IMR-90 (cell line): ENCODE results near the gene SNRNP27. TPM values are rescaled to one million over a fixed set of nuclear protein-coding genes. Genes with fewer than 3 reads are reported as not detected.

ENCODE experiments used
- ATAC-seq: fragments of 200-7000 bp; cut with Tn5 transposase; 2 replicates; pipeline ENCODE4 v1.9.1; 2020; ENCODE audit warnings: low read depth, mild to moderate bottlenecking, moderate library complexity
- BruUV-seq: library from RNA; stranded (reverse); fragments of 400-500 nt; replicated peaks from 2 replicates; lab custom pipeline; 2021; lab: Mats Ljungman, UMichigan
- CTCF ChIA-PET: fragments of 300-600 bp; formaldehyde crosslinking; extraction: SDS; loops from one replicate; lab custom pipeline; 2021; ENCODE audit warnings: antibody characterized with exemption; lab: Yijun Ruan, JAX
- POLR2A ChIA-PET: fragments of 300-600 bp; sonication (Branson Sonifier 250); formaldehyde crosslinking; loops from one replicate; lab custom pipeline; 2022; ENCODE audit warnings: antibody characterized with exemption; ENCODE audit not compliant: unreplicated experiment; lab: Charles Lee
- DNase-seq: peaks from one replicate; pipeline ENCODE4 v3.0.0; 2013
- H2AFZ ChIP-seq: replicated peaks from 2 replicates; pipeline ENCODE3; 2013; ENCODE audit warnings: low read length, mild to moderate bottlenecking; ENCODE audit not compliant: poor library complexity
- H2AK5ac ChIP-seq: 2 replicates; pipeline ENCODE4 v1.6.1; 2013; ENCODE audit warnings: low read depth, low read length, inconsistent platforms
- H2AK9ac ChIP-seq: replicated peaks from 2 replicates; pipeline ENCODE3; 2013; ENCODE audit warnings: mild to moderate bottlenecking, low read depth, low read length, moderate library complexity; ENCODE audit not compliant: poor library complexity
- H2BK120ac ChIP-seq: 2 replicates; pipeline ENCODE4 v1.6.1; 2013; ENCODE audit warnings: low read depth, low read length, inconsistent platforms
- H2BK15ac ChIP-seq: 3 replicates; pipeline ENCODE4 v1.6.1; 2013; ENCODE audit warnings: low read depth, low read length, inconsistent platforms
- H2BK20ac ChIP-seq: 2 replicates; pipeline ENCODE4 v1.6.1; 2013; ENCODE audit warnings: low read depth, mild to moderate bottlenecking, inconsistent platforms, low read length, moderate library complexity
- H2BK5ac ChIP-seq: 2 replicates; pipeline ENCODE4 v1.6.1; 2013; ENCODE audit warnings: mild to moderate bottlenecking, low read depth, low read length, inconsistent platforms; ENCODE audit not compliant: poor library complexity, severe bottlenecking
- H3K14ac ChIP-seq: replicated peaks from 2 replicates; pipeline ENCODE4 v1.6.1; 2013; ENCODE audit warnings: low read depth, low read length, inconsistent platforms
- H3K18ac ChIP-seq: 2 replicates; pipeline ENCODE4 v1.6.1; 2013; ENCODE audit warnings: low read depth, low read length, control low read depth
- H3K23ac ChIP-seq: 2 replicates; pipeline ENCODE4 v1.6.1; 2013; ENCODE audit warnings: low read depth, low read length, inconsistent platforms
- H3K27ac ChIP-seq: 2 replicates; pipeline ENCODE4 v1.5.1; 2013; ENCODE audit warnings: mild to moderate bottlenecking, control low read depth, low read length; ENCODE audit not compliant: insufficient read depth
- H3K27me3 ChIP-seq: 2 replicates; pipeline ENCODE4 v1.6.1; 2013; ENCODE audit warnings: low read length; ENCODE audit not compliant: control insufficient read depth, insufficient read depth
- H3K36me3 ChIP-seq: 2 replicates; pipeline ENCODE4 v1.6.1; 2013; ENCODE audit warnings: low read length, mixed read lengths; ENCODE audit not compliant: control insufficient read depth, insufficient read depth
- H3K4ac ChIP-seq: 2 replicates; pipeline ENCODE4 v1.6.1; 2013; ENCODE audit warnings: low read depth, low read length, inconsistent platforms
- H3K4me1 ChIP-seq: 2 replicates; pipeline ENCODE4 v1.6.1; 2013; ENCODE audit warnings: low read length, mixed read lengths; ENCODE audit not compliant: control insufficient read depth, insufficient read depth
- H3K4me2 ChIP-seq: 2 replicates; pipeline ENCODE4 v1.6.1; 2013; ENCODE audit warnings: low read depth, mild to moderate bottlenecking, control low read depth, low read length, moderate library complexity
- H3K4me3 ChIP-seq: 2 replicates; pipeline ENCODE4 v1.5.1; 2013; ENCODE audit warnings: low read depth, mild to moderate bottlenecking, control low read depth, low read length, moderate library complexity; ENCODE audit not compliant: insufficient read depth
- H3K56ac ChIP-seq: 2 replicates; pipeline ENCODE4 v1.6.1; 2013; ENCODE audit warnings: low read length, inconsistent platforms; ENCODE audit not compliant: insufficient read depth; ENCODE audit errors: extremely low read depth
- H3K79me1 ChIP-seq, 2 experiments: 2 replicates each; pipeline ENCODE4 v1.6.1; 2013; ENCODE audit warnings: low read length in 2 of 2, inconsistent platforms in 1 of 2, low read depth in 1 of 2
- H3K9ac ChIP-seq: 2 replicates; pipeline ENCODE4 v1.6.1; 2013; ENCODE audit warnings: low read depth, low read length, control low read depth
- H3K9me1 ChIP-seq: 2 replicates; pipeline ENCODE4 v1.6.1; 2013; ENCODE audit warnings: low read length, inconsistent platforms; ENCODE audit not compliant: insufficient read depth
- H3K9me3 ChIP-seq: 2 replicates; pipeline ENCODE4 v1.6.1; 2013; ENCODE audit warnings: low read length; ENCODE audit not compliant: control insufficient read depth, insufficient read depth
- H4K20me1 ChIP-seq: 2 replicates; pipeline ENCODE4 v1.6.1; 2013; ENCODE audit warnings: low read length, inconsistent platforms; ENCODE audit not compliant: insufficient read depth
- H4K5ac ChIP-seq: 2 replicates; pipeline ENCODE4 v1.6.1; 2013; ENCODE audit warnings: mild to moderate bottlenecking, low read depth, low read length, control low read depth
- H4K8ac ChIP-seq, 2 experiments: 2 replicates each; pipeline ENCODE4 v1.6.1; 2013; ENCODE audit warnings: low read depth in 2 of 2, low read length in 2 of 2, control low read depth in 1 of 2, inconsistent platforms in 1 of 2
- H4K91ac ChIP-seq: 2 replicates; pipeline ENCODE4 v1.6.1; 2013; ENCODE audit warnings: low read depth, low read length, inconsistent platforms; ENCODE audit not compliant: insufficient read depth
- ELK1 ChIP-seq: fragments of 150-350 bp; IDR thresholded peaks from 2 replicates; pipeline ENCODE4 v1.6.1; 2016; ENCODE audit warnings: low read depth, mild to moderate bottlenecking, low read length, moderate library complexity, borderline replicate concordance
- FOS ChIP-seq: fragments of 150-350 bp; IDR thresholded peaks from 2 replicates; pipeline ENCODE4 v1.6.1; 2016; ENCODE audit warnings: low read depth, low read length
- MXI1 ChIP-seq: IDR thresholded peaks from 2 replicates; pipeline ENCODE4 v1.6.1; 2012; ENCODE audit warnings: low read depth, mild to moderate bottlenecking, low read length, moderate library complexity, borderline replicate concordance
- SMC3 ChIP-seq: fragments of 150-350 bp; IDR thresholded peaks from 2 replicates; pipeline ENCODE4 v1.6.1; 2016; ENCODE audit warnings: low read depth, mild to moderate bottlenecking, antibody characterized with exemption, low read length, moderate library complexity
- WGBS, 2 experiments: methylation state at CpG; one replicate each; pipeline versions ENCODE4 v1.1.5 to v1.1.7; 2013; ENCODE audit warnings: missing lambda C conversion rate in 2 of 2; ENCODE audit not compliant: insufficient read length in 1 of 2; ENCODE audit errors: extremely low coverage in 2 of 2; 5-methylcytosine and 5-hydroxymethylcytosine counted together
- dilution Hi-C: fragments of 300-500 bp; cut with HindIII; formaldehyde crosslinking; loops from one replicate; pipeline ENCODE4 v1.14.3; 2018; ENCODE audit warnings: low sequenced_read_pairs; ENCODE audit not compliant: unreplicated experiment
- in situ Hi-C: fragments of 300-500 bp; cut with MboI; formaldehyde crosslinking; loops from 3 replicates; pipeline ENCODE4 v1.14.3; 2019; ENCODE audit warnings: low sequenced_read_pairs, inconsistent platforms, mixed read lengths
- intact Hi-C: fragments of 100-400 bp; cut with micrococcal nuclease; formaldehyde crosslinking; loops from 2 replicates; pipeline ENCODE4 v1.10.0; 2022
- polyA plus RNA-seq, 3 experiments: library from polyadenylated mRNA; depleted of rRNA; stranded (reverse); fragments of >200 nt; gene quantifications; 2 replicates each; pipeline ENCODE4 v1.2.3, GENCODE V29; 2012; ENCODE audit warnings: low replicate concordance in 1 of 3
- total RNA-seq: library from RNA; depleted of rRNA; stranded (reverse); fragments of >200 nt; gene quantifications from 2 replicates; pipeline ENCODE4 v1.2.3, GENCODE V29; 2012

Gene SNRNP27
- total and polyA plus RNA-seq, 2 of the 4 experiments (the other 2 are of a cell fraction): 8.8 to 48.3 TPM

GRCh38 chr2:69931832-69932595 lies 38.3 kb downstream of the SNRNP27 start:
- H3K36me3 ChIP-seq: peaks cover 10% of the 10 kb centered on the region
- DNase-seq (no peak), ATAC-seq (no peak)
- no peak overlapping the region for H4K5ac ChIP-seq
- H2BK15ac ChIP-seq: no peak overlapping the region
- H3K18ac ChIP-seq: no peak overlapping the region
- H3K4ac ChIP-seq: 0 out of 2 replicates have a peak overlapping the region, but pooled peaks have one; percentile 13
- no peak overlapping the region for H2BK120ac ChIP-seq
- no peaks in the 10 kb centered on the region for H3K9me3 ChIP-seq
- peak overlapping the region; percentile 31; the same call in 1 of the 2 replicates for H2AK5ac ChIP-seq
- dilution Hi-C loops (no loop called here), in situ Hi-C loops (no loop called here), intact Hi-C loops (loop anchor here (5.0 kb wide), 2 partner anchors 140 to 210 kb away; no protein-coding TSS in a partner anchor)
- H3K56ac ChIP-seq: no peak overlapping the region
- no peak overlapping the region for H3K27ac ChIP-seq
- H3K4me1 ChIP-seq: peaks cover 10% of the 10 kb centered on the region
- H3K79me1 ChIP-seq: peaks cover 18 to 25% of the 10 kb centered on the region in 2 experiments
- 0 out of 2 replicates have a peak overlapping the region, but pooled peaks have one; percentile 11 for H3K23ac ChIP-seq
- no TSS peak for BruUV-seq
- no peak overlapping the region for H2BK5ac ChIP-seq
- 100% methylated on average over 2 of the region's 7 CpGs; no CpG with 5 or more reads in 1 of the 2 experiments for WGBS, 2 experiments
- H3K14ac ChIP-seq: no peak overlapping the region; the same call in 1 of the 2 replicates
- ChIA-PET CTCF (no interaction called here), POLR2A (no interaction called here)
- peaks cover 16% of the 10 kb centered on the region for H3K9me1 ChIP-seq
- H3K9ac ChIP-seq: no peak overlapping the region
- no peaks in the 10 kb centered on the region for H3K27me3 ChIP-seq
- H3K4me2 ChIP-seq: no peak overlapping the region
- peak overlapping the region in 1 of 2 experiments; percentile 38; a peak in 1 of 4 replicates for H4K8ac ChIP-seq
- no peak overlapping the region for H2BK20ac ChIP-seq
- no peaks in the 10 kb centered on the region for H4K20me1 ChIP-seq
- H3K4me3 ChIP-seq: no peak overlapping the region
- peak overlapping the region; percentile 56 for H2AFZ ChIP-seq
- TF ChIP-seq SMC3: no peak
- no peak for TF ChIP-seq FOS
- TF ChIP-seq ELK1: no peak
- TF ChIP-seq MXI1: no peak
- H2AK9ac ChIP-seq: no peak overlapping the region
- H4K91ac ChIP-seq: no peak overlapping the region
